Measurements from ENCODE around the gene LYRM4.

The LYRM4 gene

GRCh38 chr6:5219011-5219691, 41.6 kb downstream of the LYRM4 start:
- no peak overlapping the region for H3K4me3 ChIP-seq (replicated peaks; ENCODE audit: insufficient read depth, low read length)
- no peak overlapping the region for H3K27ac ChIP-seq (replicated peaks)
- TF ChIP-seq SPI1 (IDR thresholded peaks at IDR 0.05; ENCODE audit: borderline replicate concordance, low read depth) (no peak), CTCF (IDR thresholded peaks at IDR 0.05; ENCODE audit: insufficient read depth, low read length) (no peak), REST (IDR thresholded peaks at IDR 0.05; ENCODE audit: insufficient replicate concordance, low read depth) (no peak), GABPA (IDR thresholded peaks at IDR 0.05; ENCODE audit: low read depth) (no peak), POLR2AphosphoS5 (IDR thresholded peaks at IDR 0.05; ENCODE audit: low read depth) (no peak)
- no peak for DNase-seq (ENCODE audit: low read depth in 1 of 2, low spot score in 1 of 2)
- H3K27me3 ChIP-seq (ENCODE audit: insufficient read depth, poor library complexity, severe bottlenecking): no peaks in the 10 kb centered on the region

GRCh38 chr6:5217356-5217755, 43.4 kb downstream of the LYRM4 start:
- H3K27me3 ChIP-seq (ENCODE audit: insufficient read depth, poor library complexity, severe bottlenecking): no peaks in the 10 kb centered on the region
- H3K4me3 ChIP-seq (replicated peaks; ENCODE audit: insufficient read depth, low read length): no peak overlapping the region
- DNase-seq (ENCODE audit: low read depth in 1 of 2, low spot score in 1 of 2): no peak
- no peak overlapping the region for H3K27ac ChIP-seq (replicated peaks)
- TF ChIP-seq GABPA (IDR thresholded peaks at IDR 0.05; ENCODE audit: low read depth) (no peak), REST (IDR thresholded peaks at IDR 0.05; ENCODE audit: insufficient replicate concordance, low read depth) (no peak), POLR2AphosphoS5 (IDR thresholded peaks at IDR 0.05; ENCODE audit: low read depth) (no peak), SPI1 (IDR thresholded peaks at IDR 0.05; ENCODE audit: borderline replicate concordance, low read depth) (no peak), CTCF (IDR thresholded peaks at IDR 0.05; ENCODE audit: insufficient read depth, low read length) (no peak)

GRCh38 chr6:5215799-5216198, 45.0 kb downstream of the LYRM4 start:
- no peak for DNase-seq (ENCODE audit: low read depth in 1 of 2, low spot score in 1 of 2)
- no peak overlapping the region for H3K4me3 ChIP-seq (replicated peaks; ENCODE audit: insufficient read depth, low read length)
- no peak overlapping the region for H3K27ac ChIP-seq (replicated peaks)
- no peaks in the 10 kb centered on the region for H3K27me3 ChIP-seq (ENCODE audit: insufficient read depth, poor library complexity, severe bottlenecking)
- TF ChIP-seq POLR2AphosphoS5 (IDR thresholded peaks at IDR 0.05; ENCODE audit: low read depth): no peak
- no peak for TF ChIP-seq GABPA (IDR thresholded peaks at IDR 0.05; ENCODE audit: low read depth)
- TF ChIP-seq REST (IDR thresholded peaks at IDR 0.05; ENCODE audit: insufficient replicate concordance, low read depth): no peak
- no peak for TF ChIP-seq CTCF (IDR thresholded peaks at IDR 0.05; ENCODE audit: insufficient read depth, low read length)
- TF ChIP-seq SPI1 (IDR thresholded peaks at IDR 0.05; ENCODE audit: borderline replicate concordance, low read depth): no peak
